ENCODE results near the gene ELL. TPM values are rescaled to one million over a fixed set of nuclear protein-coding genes. Genes with fewer than 3 reads are reported as not detected.

ELL gene
- total RNA-seq, 6 experiments from 2014 or later: 15.7 to 17.8 (median 16.4) TPM

DNA sequence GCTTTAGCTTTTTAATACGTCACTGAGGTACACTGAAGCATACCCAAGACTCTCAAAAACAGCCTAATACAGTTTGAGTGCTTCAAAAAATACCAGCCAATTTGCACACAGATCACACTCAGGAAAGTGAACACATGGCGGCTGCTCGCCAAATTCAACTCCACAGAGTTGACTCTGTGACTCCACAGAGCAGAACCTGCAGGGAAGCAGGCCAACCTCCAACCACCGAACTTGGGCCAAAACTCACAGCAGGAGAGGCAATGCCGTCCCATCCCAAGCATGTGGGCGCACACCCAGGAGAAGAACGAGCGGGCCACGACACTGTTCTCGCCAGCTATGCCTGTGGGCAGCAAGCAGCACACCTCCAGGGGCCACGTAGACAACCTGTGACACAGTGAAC is 21.1 kb downstream of the ELL start:
- DNase-seq: no peak
- TF ChIP-seq, protein P1, sequence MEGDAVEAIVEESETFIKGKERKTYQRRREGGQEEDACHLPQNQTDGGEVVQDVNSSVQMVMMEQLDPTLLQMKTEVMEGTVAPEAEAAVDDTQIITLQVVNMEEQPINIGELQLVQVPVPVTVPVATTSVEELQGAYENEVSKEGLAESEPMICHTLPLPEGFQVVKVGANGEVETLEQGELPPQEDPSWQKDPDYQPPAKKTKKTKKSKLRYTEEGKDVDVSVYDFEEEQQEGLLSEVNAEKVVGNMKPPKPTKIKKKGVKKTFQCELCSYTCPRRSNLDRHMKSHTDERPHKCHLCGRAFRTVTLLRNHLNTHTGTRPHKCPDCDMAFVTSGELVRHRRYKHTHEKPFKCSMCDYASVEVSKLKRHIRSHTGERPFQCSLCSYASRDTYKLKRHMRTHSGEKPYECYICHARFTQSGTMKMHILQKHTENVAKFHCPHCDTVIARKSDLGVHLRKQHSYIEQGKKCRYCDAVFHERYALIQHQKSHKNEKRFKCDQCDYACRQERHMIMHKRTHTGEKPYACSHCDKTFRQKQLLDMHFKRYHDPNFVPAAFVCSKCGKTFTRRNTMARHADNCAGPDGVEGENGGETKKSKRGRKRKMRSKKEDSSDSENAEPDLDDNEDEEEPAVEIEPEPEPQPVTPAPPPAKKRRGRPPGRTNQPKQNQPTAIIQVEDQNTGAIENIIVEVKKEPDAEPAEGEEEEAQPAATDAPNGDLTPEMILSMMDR (IDR thresholded peaks at IDR 0.05): no peak
- Mint-ChIP-seq H3K36me3 (ENCODE audit: low read depth) (no peaks in the 10 kb centered on the region), H3K27ac (no peak overlapping the region), H3K4me1 (ENCODE audit: low read depth) (peaks cover 53% of the 10 kb centered on the region), H3K27me3 (ENCODE audit: insufficient read depth) (peaks cover 4% of the 10 kb centered on the region), H3K4me3 (no peak overlapping the region), H3K9me3 (no peaks in the 10 kb centered on the region)

DNA sequence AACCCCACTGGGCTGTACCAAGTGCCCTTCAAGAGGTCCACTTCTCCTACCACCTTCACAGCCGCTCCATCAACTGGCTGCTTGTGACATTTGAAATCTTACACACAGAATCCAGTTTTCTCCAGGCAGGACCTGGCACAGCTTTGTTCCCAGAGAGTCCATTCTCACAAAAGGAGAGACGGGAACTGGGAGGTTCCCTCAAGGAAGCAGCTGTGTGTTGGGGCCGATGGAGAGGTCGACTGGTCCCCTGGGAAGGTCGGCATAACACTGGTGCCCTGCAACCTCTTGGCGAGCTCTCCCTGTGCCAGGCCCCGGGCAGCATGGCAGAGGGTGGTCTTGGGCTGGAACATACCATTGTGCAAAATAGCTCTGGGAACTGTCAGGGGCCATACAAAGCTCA is 21.5 kb downstream of the ELL start:
- Mint-ChIP-seq H3K4me3 (no peak overlapping the region), H3K9me3 (no peaks in the 10 kb centered on the region), H3K4me1 (ENCODE audit: low read depth) (peaks cover 51% of the 10 kb centered on the region), H3K27ac (no peak overlapping the region), H3K27me3 (ENCODE audit: insufficient read depth) (peaks cover 4% of the 10 kb centered on the region), H3K36me3 (ENCODE audit: low read depth) (no peaks in the 10 kb centered on the region)
- TF ChIP-seq, protein P1 (IDR thresholded peaks at IDR 0.05): no peak
- no peak for DNase-seq

DNA sequence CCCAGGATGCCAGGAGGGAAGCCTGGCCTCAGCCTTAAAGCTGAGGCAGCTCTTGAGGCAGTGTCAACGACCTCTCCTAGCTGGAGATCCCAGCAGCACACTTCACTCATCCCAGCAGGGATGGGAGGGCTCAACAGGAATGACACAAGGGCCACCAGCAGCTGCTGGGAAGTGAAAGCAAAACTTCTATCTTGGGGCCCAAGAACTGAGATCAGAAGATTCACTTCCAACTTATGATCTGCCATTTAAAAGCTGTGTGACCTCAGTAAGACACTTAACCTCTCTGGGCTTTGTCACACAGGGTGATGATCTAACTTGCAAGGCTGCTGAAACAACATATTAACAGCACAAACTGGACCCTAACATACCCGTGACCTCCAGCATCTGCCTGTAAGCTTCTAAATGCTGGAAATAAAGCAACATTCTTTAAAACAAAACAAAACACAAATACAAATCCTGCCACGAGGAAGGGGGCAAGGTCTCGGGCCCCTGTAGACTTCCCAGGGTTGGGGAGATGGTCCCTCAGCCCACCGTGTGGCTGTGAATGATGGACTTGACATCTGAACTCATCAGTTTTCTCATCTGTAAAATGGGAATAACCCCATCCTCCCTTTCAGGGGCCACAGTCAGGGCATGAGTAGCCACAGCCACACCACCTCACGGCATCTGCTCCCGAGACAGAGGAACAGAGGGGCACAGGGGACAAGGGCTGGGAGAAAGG is 22.7 kb downstream of the ELL start:
- no peaks in the 10 kb centered on the region for H3K9me3 Mint-ChIP-seq
- no peaks in the 10 kb centered on the region for H3K36me3 Mint-ChIP-seq (ENCODE audit: low read depth)
- peaks cover 48% of the 10 kb centered on the region for H3K4me1 Mint-ChIP-seq (ENCODE audit: low read depth)
- DNase-seq: no peak
- TF ChIP-seq, protein P1 (IDR thresholded peaks at IDR 0.05): no peak
- H3K4me3 Mint-ChIP-seq: no peak overlapping the region
- peaks cover 3% of the 10 kb centered on the region for H3K27me3 Mint-ChIP-seq (ENCODE audit: insufficient read depth)
- H3K27ac Mint-ChIP-seq: no peak overlapping the region

DNA sequence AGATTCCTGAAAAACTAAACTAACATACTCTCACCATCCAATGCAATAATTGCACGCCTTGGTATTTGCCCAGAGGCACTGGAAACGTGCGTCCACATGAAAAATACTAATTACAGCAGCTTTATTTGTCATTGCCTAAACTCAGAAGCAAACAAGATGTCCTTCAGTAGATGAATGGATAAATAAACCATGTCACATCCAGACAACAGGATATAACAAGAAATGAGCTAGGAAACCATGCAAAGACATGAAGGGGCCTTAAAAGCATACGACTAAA is 25.0 kb downstream of the ELL start:
- H3K27ac Mint-ChIP-seq: peak overlapping the region; percentile 90
- H3K27me3 Mint-ChIP-seq (ENCODE audit: insufficient read depth): peaks cover 4% of the 10 kb centered on the region
- no peaks in the 10 kb centered on the region for H3K9me3 Mint-ChIP-seq
- H3K4me3 Mint-ChIP-seq: no peak overlapping the region
- no peaks in the 10 kb centered on the region for H3K36me3 Mint-ChIP-seq (ENCODE audit: low read depth)
- DNase-seq: no peak
- H3K4me1 Mint-ChIP-seq (ENCODE audit: low read depth): peaks cover 41% of the 10 kb centered on the region
- TF ChIP-seq, protein P1 (IDR thresholded peaks at IDR 0.05): no peak

DNA sequence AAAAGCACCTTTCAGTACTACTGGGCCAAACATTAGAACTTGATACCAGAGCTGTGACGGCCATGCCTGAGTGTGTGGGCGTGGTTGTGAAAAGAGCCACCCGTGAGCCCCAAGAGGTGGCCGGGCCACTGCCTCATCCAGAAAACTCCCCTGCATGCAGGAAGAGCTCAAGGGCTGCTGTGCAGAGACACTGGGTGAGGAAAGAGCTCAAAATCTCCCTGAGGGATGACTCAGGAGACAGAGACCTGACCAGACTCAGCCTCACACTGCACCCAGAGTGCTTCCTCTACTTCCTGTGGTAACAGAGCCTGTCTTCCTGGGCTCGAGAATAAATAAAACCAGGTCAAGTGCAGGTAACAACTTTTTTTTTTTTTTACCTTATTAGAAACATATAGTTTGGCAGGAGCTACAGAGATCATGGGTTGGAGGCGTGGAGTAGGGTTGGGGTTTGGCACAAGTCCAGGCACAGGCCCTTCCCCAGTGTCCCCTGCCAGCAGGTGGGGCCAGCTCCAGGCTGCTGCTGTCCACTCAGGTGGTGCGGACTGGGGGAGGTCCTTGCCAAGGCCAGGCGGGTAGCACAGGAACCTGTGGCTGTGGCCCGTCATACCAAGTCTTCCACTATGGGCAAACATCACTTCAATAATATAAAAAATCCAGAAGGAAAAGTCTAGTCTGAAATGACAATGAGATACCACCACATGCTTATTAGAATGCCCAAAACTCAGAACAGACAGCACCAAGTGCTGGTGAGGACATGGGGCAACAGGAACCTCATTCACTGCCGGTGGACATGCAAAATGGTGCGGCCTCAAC is 25.5 kb downstream of the ELL start:
- TF ChIP-seq, protein P1 (IDR thresholded peaks at IDR 0.05): peak; percentile 29; the same call in 1 of the 2 replicates
- H3K27me3 Mint-ChIP-seq (ENCODE audit: insufficient read depth): peaks cover 4% of the 10 kb centered on the region
- H3K27ac Mint-ChIP-seq: peak overlapping the region; percentile 90
- H3K4me3 Mint-ChIP-seq: peak overlapping the region; percentile 59
- DNase-seq: peak; percentile 77
- H3K9me3 Mint-ChIP-seq: no peaks in the 10 kb centered on the region
- H3K36me3 Mint-ChIP-seq (ENCODE audit: low read depth): no peaks in the 10 kb centered on the region
- H3K4me1 Mint-ChIP-seq (ENCODE audit: low read depth): peaks cover 41% of the 10 kb centered on the region
